GM21447 (cell line): ENCODE results near the gene MBTPS1.
A peak's percentile ranks its signal among the peaks of the same experiment; 100 is the strongest.
"Not testable (repeated sequence)": the region's sequence is repeated elsewhere in the genome, so short reads cannot be mapped to it uniquely, and the experiment has no call there.

ENCODE experiments used
- ATAC-seq: cut with Tn5 transposase; IDR thresholded peaks from one replicate; pipeline ENCODE4 v1.9.1; 2021; ENCODE audit not compliant: unreplicated experiment

MBTPS1 gene

GRCh38 chr16:84137769-84138357 lies 21.1 kb upstream of the MBTPS1 start:
- ATAC-seq: no peak

- no peak for ATAC-seq
These were observed 20.5 kb upstream of the MBTPS1 start for GRCh38 chr16:84137287-84137686.

- ATAC-seq: no peak
These were observed 19.8 kb upstream of the MBTPS1 start for GRCh38 chr16:84136331-84137125.

GRCh38 chr16:84132527-84133285 lies 16.0 kb upstream of the MBTPS1 start:
- no peak for ATAC-seq

- no peak for ATAC-seq
These were observed 14.4 kb upstream of the MBTPS1 start for GRCh38 chr16:84131117-84131516.

GRCh38 chr16:84124257-84125073 lies 7.7 kb upstream of the MBTPS1 start:
- ATAC-seq: no peak

- no peak for ATAC-seq
These were observed 4.3 kb upstream of the MBTPS1 start for GRCh38 chr16:84121007-84121406.

GRCh38 chr16:84120023-84120422 lies 3.3 kb upstream of the MBTPS1 start:
- no peak for ATAC-seq

- ATAC-seq: no peak
These were observed 2.6 kb upstream of the MBTPS1 start for GRCh38 chr16:84119368-84119767.

GRCh38 chr16:84118315-84118714 lies 1.6 kb upstream of the MBTPS1 start:
- not testable (repeated sequence) for ATAC-seq

GRCh38 chr16:84117494-84117843 lies 727 bp upstream of the MBTPS1 start:
- ATAC-seq: peak; percentile 15

GRCh38 chr16:84115919-84116719 lies 623 bp downstream of the MBTPS1 start:
- peak; percentile 38 for ATAC-seq

GRCh38 chr16:84111949-84112348 lies 4.8 kb downstream of the MBTPS1 start:
- not testable (repeated sequence) for ATAC-seq

- ATAC-seq: no peak
These were observed 5.2 kb downstream of the MBTPS1 start for GRCh38 chr16:84111525-84111924.

GRCh38 chr16:84110527-84110926 lies 6.2 kb downstream of the MBTPS1 start:
- no peak for ATAC-seq

- ATAC-seq: no peak
These were observed 7.0 kb downstream of the MBTPS1 start for GRCh38 chr16:84109598-84110335.

GRCh38 chr16:84107921-84108320 lies 8.8 kb downstream of the MBTPS1 start:
- no peak for ATAC-seq

GRCh38 chr16:84105948-84106740 lies 10.6 kb downstream of the MBTPS1 start:
- ATAC-seq: no peak

- ATAC-seq: no peak
These were observed 11.4 kb downstream of the MBTPS1 start for GRCh38 chr16:84105301-84105815.
